KMS-11 (cell line): Measurements from ENCODE around the gene NAE1.
"Not testable (repeated sequence)": the region's sequence is repeated elsewhere in the genome, so short reads cannot be mapped to it uniquely, and the experiment has no call there.

Source experiments
- H2AFZ ChIP-seq: fragments of 200-600 bp; sonication (generic); 2 replicates; pipeline ENCODE4 v1.6.1; 2016; ENCODE audit warnings: antibody characterized with exemption, mixed run types, low read depth
- H3K27ac ChIP-seq: fragments of 200-600 bp; sonication (generic); 2 replicates; pipeline ENCODE4 v1.6.1; 2016; ENCODE audit warnings: mild to moderate bottlenecking, mixed run types
- H3K27me3 ChIP-seq: fragments of 200-600 bp; sonication (generic); 2 replicates; pipeline ENCODE4 v1.6.1; 2017; ENCODE audit warnings: mild to moderate bottlenecking, low read depth, mixed run types, moderate library complexity; ENCODE audit not compliant: insufficient read depth
- H3K36me3 ChIP-seq: fragments of 200-600 bp; sonication (generic); 2 replicates; pipeline ENCODE4 v1.6.1; 2017; ENCODE audit warnings: mild to moderate bottlenecking, mixed run types; ENCODE audit not compliant: insufficient read depth
- H3K4me1 ChIP-seq: fragments of 200-600 bp; sonication (generic); 2 replicates; pipeline ENCODE4 v1.6.1; 2016; ENCODE audit warnings: mild to moderate bottlenecking, low read depth, mixed run types; ENCODE audit not compliant: poor library complexity, severe bottlenecking
- H3K4me2 ChIP-seq: fragments of 200-600 bp; sonication (generic); 2 replicates; pipeline ENCODE4 v1.7.0; 2016; ENCODE audit warnings: mild to moderate bottlenecking, mixed run types
- H3K4me3 ChIP-seq: fragments of 200-600 bp; sonication (generic); IDR thresholded peaks from 2 replicates; pipeline ENCODE4 v1.6.1; 2017; ENCODE audit warnings: low read depth, low read length, mixed read lengths; ENCODE audit not compliant: insufficient read depth
- H3K79me2 ChIP-seq: fragments of 200-600 bp; sonication (generic); 2 replicates; pipeline ENCODE4 v1.6.1; 2016; ENCODE audit warnings: low read depth, mixed run types; ENCODE audit not compliant: insufficient read depth
- H3K9ac ChIP-seq: fragments of 200-600 bp; sonication (generic); 2 replicates; pipeline ENCODE4 v1.6.1; 2016; ENCODE audit warnings: mild to moderate bottlenecking, mixed run types
- H4K20me1 ChIP-seq: fragments of 200-600 bp; sonication (generic); 2 replicates; pipeline ENCODE4 v1.6.1; 2016; ENCODE audit warnings: mild to moderate bottlenecking, mixed run types; ENCODE audit not compliant: insufficient read depth
- TF ChIP-seq, protein P1 (sequence below): fragments of 200-600 bp; sonication (generic); conservative IDR thresholded peaks from 2 replicates; pipeline ENCODE4 v1.6.1; 2017; ENCODE audit warnings: low read depth, mild to moderate bottlenecking, antibody characterized with exemption, low read length, moderate library complexity, mixed read lengths

Gene NAE1

DNA sequence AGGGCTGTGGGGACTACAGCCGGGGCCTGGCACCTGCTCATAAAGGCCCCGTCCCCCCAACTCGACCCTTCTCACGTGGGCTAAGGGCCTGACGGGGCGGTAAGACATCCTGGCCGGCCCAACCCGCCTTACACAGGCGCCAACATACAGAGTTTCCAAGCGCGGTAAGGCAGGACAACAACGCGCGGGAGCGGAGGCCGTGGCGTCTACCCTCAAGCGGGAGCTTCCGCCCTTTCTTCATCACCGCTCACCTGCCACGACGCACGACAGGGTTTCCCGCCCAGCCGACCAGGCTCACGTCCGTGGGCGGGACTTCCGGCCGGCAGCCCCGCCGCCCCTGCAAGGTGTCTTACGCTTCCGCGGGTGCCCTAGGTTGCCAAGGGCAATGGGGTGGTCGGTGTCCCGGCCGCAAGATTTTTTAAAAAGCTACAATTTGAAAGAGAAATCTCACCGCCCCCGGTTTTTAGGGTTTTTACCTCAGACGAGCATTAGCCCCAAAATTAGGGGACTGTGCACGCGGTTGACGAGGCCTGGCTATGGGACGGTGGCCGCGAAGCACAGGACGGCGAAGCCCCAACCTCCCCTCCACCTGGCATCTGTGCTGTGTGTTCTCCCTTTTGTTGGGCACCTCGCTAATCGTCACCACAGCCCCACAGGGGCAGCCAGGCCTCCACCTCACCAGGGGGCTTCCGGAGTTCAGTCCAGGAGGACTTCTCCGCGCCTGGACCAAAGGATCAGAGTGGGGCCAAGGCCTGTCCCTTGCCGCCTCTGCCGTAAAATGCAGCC is 29.3 kb downstream of the NAE1 start, which contains the start of gene TERB1:
Gene TERB1, minus strand, starts transcription at position 265 of the 786 bp plus-strand sequence. CDS start 4,786 bp downstream, outside the sequence.
- Histone ChIP-seq H3K4me1 (no peaks in the 10 kb centered on the region), H2AFZ (no peak within 1 kb of the TSS), H3K4me3 (no peak within 1 kb of the TSS), H3K4me2 (no peak within 1 kb of the TSS), H3K36me3 (no peaks in the 10 kb centered on the region), H3K27me3 (no peaks in the 10 kb centered on the region), H4K20me1 (no peaks in the 10 kb centered on the region), H3K9ac (no peak within 1 kb of the TSS), H3K79me2 (no peaks in the 10 kb centered on the region), H3K27ac (no peak within 1 kb of the TSS)
- TF ChIP-seq, protein P1, sequence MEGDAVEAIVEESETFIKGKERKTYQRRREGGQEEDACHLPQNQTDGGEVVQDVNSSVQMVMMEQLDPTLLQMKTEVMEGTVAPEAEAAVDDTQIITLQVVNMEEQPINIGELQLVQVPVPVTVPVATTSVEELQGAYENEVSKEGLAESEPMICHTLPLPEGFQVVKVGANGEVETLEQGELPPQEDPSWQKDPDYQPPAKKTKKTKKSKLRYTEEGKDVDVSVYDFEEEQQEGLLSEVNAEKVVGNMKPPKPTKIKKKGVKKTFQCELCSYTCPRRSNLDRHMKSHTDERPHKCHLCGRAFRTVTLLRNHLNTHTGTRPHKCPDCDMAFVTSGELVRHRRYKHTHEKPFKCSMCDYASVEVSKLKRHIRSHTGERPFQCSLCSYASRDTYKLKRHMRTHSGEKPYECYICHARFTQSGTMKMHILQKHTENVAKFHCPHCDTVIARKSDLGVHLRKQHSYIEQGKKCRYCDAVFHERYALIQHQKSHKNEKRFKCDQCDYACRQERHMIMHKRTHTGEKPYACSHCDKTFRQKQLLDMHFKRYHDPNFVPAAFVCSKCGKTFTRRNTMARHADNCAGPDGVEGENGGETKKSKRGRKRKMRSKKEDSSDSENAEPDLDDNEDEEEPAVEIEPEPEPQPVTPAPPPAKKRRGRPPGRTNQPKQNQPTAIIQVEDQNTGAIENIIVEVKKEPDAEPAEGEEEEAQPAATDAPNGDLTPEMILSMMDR: no peak

GRCh38 chr16:66800856-66801255 is 29.9 kb downstream of the NAE1 start:
- TF ChIP-seq, protein P1: no peak
- Histone ChIP-seq H3K4me3 (no peak overlapping the region), H3K4me2 (no peak overlapping the region), H3K27ac (no peak overlapping the region), H3K9ac (no peak overlapping the region), H4K20me1 (no peaks in the 10 kb centered on the region), H3K4me1 (no peaks in the 10 kb centered on the region), H2AFZ (no peak overlapping the region), H3K79me2 (no peaks in the 10 kb centered on the region), H3K36me3 (no peaks in the 10 kb centered on the region), H3K27me3 (no peaks in the 10 kb centered on the region)

DNA sequence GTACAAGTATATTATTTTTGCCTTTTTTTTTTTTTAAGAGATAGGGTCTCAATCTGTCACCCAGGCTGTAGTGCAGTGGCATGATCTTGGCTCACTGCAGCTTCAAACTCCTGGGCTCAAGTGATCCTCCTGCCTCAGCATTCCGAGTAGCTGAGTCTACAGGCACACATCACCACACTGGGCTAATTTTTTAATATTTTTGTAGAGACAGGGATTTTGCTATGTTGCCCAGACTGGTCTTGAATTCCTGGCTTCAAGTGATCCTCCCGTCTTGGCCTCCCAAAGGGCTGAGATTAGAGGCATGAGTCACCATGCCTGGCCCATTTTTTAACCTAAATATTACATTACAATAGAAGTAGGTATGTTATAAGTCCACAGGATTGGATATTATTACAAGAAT is 32.6 kb downstream of the NAE1 start:
- no peaks in the 10 kb centered on the region for H3K27me3 ChIP-seq
- H3K36me3 ChIP-seq: no peaks in the 10 kb centered on the region
- H2AFZ ChIP-seq: no peak overlapping the region
- no peak overlapping the region for H3K4me2 ChIP-seq
- H3K9ac ChIP-seq: no peak overlapping the region
- no peaks in the 10 kb centered on the region for H3K4me1 ChIP-seq
- H3K4me3 ChIP-seq: no peak overlapping the region
- H3K79me2 ChIP-seq: no peaks in the 10 kb centered on the region
- H4K20me1 ChIP-seq: no peaks in the 10 kb centered on the region
- H3K27ac ChIP-seq: no peak overlapping the region
- TF ChIP-seq, protein P1: no peak

- H3K4me3 ChIP-seq, H3K4me2 ChIP-seq, H3K9ac ChIP-seq, H4K20me1 ChIP-seq, H3K36me3 ChIP-seq, H3K4me1 ChIP-seq, H3K27me3 ChIP-seq, H3K27ac ChIP-seq, H3K79me2 ChIP-seq, H2AFZ ChIP-seq: not testable (repeated sequence)
These were observed 36.8 kb downstream of the NAE1 start for GRCh38 chr16:66793984-66794383.

DNA sequence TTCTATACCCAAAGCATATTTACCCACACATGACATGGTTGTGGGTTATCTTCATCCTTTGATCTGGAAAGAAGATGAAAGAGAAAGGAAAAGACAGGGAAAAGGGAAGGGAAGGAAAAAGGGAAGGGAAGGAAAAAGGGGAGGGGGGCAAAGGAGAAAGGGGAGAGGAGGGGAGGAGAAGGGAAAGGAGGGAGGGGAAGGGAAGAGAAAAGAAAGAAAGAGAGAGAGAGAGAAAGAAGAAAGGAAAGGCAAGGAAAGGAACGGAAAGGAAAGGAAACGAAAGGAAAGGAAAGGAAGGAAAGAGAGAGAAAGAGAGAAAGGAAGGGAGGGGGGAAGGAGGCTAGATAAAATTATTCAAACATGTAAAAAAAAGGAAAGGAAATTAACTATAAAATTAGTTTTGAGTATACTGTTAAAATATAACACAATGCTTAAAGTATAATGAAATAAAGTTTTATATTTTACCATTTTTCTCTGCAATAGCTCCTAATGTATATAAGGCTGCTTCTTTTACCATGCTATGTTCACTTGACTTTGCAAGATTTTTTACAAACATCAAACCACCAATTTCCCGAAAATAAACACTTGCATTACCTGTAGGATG is 40.5 kb downstream of the NAE1 start:
- Histone ChIP-seq H3K4me2 (no peak overlapping the region), H3K27me3 (no peaks in the 10 kb centered on the region), H3K4me3 (no peak overlapping the region), H3K79me2 (no peaks in the 10 kb centered on the region), H3K9ac (no peak overlapping the region), H2AFZ (no peak overlapping the region), H3K27ac (no peak overlapping the region), H3K4me1 (no peaks in the 10 kb centered on the region), H3K36me3 (no peaks in the 10 kb centered on the region; the same call in 1 of the 2 replicates), H4K20me1 (no peaks in the 10 kb centered on the region)
- TF ChIP-seq, protein P1: no peak
